Activated CD4-positive, alpha-beta T cell treated with anti-CD3 and anti-CD28 coated beads, Interleukin-2, Interleukin-4, amounts not matched to agents 100 ng/mL and 50 ng/mL, durations not matched to agents 16 hours and 8 hours (primary cell): Measurements from ENCODE around the gene FTO.

Experiments used
- DNase-seq: peaks from one replicate; pipeline ENCODE4 v3.0.0-alpha.2; 2020; ENCODE audit warnings: low spot score

Gene FTO

DNA sequence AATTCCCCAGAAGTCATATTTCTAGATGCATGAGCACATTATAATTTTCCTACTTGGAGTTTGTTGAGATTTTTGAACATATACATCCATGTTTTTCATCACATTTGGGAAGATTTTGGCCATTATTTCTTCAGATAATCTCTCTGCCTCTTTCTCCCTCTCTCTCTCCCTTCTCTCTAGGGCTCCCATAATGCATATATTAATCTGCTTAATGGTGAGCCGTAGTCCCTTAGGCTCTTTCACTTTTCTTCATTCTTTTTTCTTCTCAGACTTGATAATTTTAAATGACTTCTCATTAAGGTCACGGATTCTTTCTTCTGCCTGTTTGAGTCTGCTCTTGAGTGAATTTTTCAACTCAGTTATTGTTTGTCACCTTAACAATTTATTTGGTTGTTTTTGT lies 481.1 kb downstream of the FTO start:
- DNase-seq = no peak

- no peak for DNase-seq
These were observed 487.2 kb downstream of the FTO start for GRCh38 chr16:54191163-54191562.

- DNase-seq = no peak
These were observed 487.6 kb downstream of the FTO start for GRCh38 chr16:54191592-54191991.

- DNase-seq = no peak
These were observed 489.2 kb downstream of the FTO start for GRCh38 chr16:54193013-54193664.

DNA sequence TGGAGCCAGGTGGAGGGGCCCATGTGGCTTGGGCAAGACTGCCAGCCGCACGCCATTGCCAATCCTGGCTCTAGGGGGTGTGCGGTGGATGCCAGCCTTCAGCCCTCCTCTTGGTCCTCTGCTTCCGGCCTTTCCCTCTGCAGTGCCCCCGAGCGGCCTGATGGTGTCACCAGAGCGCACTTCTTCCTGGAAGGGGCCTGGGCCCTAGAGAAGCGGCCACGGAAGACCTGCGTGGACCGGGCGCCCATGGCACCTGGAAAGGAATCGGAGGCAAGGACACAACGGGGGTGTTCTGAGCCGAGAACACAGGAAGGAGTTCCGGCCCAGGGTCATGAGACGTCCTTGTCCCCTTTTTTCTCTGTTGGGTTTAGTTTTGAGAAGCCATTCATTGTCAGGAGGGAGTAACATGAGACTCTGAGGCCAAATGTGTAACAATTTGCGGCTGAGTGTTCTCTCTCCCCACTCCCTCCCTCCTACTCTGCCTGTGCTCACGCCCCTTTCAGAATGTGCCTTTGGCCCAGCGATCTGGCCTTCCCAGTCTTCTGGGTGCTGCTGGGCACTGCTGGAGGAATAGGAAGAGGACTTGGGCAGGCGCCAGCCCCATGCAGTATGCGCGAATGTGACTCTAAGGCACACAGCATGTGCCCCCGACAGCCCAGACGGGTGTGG lies 489.8 kb downstream of the FTO start:
- peak; percentile 36 for DNase-seq

DNA sequence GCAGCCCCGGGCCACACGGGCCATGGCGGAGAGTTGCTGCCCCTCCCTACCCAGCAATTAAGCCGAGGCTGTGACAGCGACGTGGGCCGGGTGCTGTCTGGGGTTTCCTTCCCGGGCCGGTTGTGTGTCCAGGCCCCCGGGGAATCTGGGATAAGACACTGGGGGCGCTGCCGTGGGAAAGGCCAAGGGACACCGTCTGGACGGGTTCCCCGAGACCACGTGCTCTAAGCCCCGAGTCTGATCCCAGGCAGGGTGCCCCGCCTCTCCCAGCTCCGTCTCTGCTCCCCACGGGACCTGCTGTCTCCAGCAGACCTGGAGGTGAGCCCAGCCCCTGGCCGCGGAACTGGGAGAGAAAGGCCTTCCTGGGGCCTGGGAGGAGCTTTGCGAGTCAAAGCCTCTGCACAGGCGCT lies 490.4 kb downstream of the FTO start:
- DNase-seq = no peak

DNA sequence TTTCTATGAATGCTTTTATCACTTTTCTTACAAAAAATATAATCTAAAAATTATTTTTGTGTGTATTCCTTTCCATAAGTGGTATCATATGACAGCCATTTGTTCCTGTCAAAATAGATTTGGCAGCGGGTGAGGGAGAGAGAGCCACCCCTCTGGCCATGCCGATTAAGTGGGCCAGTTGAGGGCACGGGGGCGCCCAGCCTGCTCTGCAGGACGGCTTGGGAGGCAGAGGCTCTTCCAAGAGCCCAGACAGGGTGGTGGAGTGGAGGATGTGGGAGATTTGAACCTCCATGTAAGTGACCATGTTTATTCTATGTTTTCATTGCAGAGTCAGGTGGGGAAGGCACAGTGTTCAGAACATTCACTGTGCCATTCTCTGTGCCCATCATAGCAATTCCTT lies 493.8 kb downstream of the FTO start:
- no peak for DNase-seq

- no peak for DNase-seq
These were observed 495.7 kb downstream of the FTO start for GRCh38 chr16:54199487-54200160.

DNA sequence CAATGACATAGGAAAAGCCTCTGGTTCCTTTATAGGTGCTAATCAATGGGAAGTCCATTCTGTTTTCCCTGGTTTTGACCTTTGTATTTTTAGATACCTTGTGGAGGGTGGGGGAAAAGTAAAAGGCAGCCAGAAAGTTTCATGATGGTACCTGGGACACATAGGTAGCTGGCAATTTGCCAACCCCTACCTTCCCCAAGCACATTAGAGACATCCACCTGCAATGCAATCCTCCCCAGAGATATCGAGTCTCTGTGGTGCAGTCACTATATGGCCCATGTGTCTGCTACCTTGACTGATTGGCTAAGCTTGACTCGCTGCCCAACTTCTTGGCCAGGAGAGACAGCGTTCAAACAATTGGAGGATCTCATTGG lies 496.2 kb downstream of the FTO start:
- no peak for DNase-seq

GRCh38 chr16:54200720-54201119 lies 496.8 kb downstream of the FTO start:
- DNase-seq = no peak

GRCh38 chr16:54201200-54201599 lies 497.2 kb downstream of the FTO start:
- no peak for DNase-seq
